SIG-M5 (cell line): ENCODE data around the gene YWHAE.
"Not testable (repeated sequence)": the region's sequence is repeated elsewhere in the genome, so short reads cannot be mapped to it uniquely, and the experiment has no call there.

Source experiments
- DNase-seq: peaks from one replicate; lab custom pipeline; 2025; lab: John Stamatoyannopoulos, UW

Gene YWHAE

DNA sequence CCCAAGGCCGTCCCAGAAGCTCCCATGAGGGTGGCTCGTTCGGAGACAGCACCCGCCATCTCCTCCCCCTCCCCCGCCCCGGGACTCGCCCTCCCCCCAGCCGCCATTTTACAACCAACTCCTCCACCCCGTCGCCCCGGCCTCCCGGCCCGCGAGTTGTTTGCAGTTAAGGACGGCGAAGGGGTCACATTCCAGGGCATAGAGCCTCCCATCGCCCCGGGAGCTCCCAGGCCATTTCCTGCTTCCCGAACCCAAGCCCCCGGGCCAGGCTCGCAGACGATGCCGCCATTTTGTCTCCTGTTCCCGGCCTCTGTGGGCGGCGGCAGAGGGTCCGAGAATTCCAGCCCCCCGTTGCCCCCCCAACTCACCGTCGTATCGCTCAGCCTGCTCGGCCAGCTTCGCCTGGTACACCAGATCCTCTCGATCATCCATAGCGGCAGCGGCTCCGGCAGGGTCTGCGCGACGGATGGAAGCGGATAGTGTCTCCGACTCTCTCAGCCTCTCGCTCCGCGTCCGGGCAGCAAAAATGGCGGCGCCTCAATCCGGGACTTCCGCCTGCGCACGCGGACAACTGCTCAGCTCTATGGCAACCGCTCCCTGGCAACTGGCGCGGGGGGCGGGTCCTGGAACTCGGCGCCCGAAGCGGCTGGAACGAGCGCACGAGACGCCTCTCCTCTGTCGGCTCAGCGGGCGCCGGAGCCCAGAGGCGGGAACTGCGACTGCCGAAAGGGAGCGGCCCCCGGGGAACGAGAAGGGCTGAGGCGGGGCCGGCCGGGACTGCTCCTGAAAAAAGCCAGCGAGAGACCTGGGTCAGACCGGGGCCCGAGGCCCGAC, at the start of gene YWHAE:
TSS of gene YWHAE (minus strand) at position 544 of the 834 bp plus-strand sequence. CDS start at position 432, 112 bp downstream.
- DNase-seq, result peak; percentile 72

DNA sequence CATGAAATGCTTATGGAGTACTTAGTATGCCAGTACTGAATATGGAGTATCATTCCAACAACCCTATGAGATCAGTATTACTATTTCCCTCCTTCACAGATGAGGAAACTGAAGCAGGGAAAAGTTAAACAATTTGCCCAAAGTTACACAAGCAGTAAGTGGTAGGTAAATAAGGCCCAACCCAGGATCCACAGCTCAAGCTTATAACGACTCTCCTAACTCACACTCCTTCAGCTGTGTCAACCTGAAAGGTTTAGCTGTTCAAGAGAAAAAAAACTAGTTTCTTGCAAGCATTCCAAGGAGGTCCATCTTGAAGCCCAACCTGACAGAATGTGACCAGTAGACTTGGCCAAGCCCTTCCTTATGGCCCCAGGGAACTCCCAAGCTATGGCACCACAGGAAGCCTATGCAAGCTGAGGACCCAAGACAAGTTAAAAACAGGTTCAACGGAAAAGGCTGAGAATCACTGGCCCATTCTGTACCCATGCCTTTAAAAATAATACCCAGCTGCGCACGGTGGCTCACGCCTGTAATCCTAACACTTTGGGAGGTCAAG, 49.5 kb upstream of the YWHAE start:
- no peak for DNase-seq

DNA sequence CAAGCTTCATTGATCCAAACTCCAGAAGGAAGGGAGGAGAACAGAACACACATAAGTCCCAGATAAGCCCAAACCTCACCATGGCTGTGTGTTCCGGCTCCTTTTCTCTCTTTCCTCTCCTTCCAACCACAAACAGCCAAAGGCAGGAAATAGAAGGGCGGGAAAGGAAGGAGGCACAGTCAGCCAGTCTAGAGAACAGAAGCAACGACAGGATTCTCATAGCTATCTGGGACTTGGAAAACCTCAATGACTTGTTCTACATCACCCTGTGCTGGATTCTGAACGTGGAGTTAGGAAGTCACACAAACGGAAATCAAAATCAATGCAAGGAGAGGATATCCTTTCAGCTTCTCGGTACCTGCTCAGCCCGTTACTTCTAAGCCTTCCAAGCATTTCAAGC, 47.0 kb upstream of the YWHAE start:
- DNase-seq, result no peak

DNA sequence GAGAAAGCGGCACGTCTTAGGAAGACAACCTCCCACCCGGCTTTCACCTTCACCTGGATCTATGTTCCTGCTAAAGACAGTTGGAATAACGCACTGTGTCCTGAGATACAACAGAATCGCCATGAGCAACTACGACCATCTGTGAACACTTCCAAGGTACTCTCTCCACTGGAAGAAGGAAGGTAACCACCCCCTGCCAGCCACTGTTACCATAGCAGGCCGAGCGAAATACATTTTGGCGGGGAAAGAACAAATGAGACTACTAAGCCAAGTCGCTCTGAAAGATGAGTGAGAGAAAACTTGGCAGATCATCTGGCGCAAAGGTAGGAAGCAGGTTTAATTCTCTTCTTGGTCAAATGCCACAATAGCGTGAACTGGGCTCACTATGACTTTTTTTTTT, 46.2 kb upstream of the YWHAE start:
- DNase-seq, result no peak

DNA sequence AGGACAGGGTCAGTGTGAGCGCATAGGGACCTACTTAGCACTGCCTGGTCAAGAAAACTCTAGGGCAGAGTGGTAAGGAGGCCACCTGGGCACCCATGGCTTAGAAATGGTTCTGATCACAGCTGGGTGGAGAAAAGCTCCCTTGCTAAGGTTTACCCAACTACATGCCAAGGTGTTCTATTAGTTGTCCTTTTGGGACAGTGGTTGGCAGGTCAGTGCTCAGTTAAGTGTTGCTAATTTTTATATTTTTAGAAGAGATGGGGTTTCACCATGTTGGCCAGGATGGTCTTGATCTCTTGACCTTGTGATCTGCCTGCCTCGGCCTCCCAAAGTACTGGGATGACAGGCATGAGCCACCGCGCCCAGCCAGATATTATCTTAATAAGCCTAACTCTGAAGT, 45.7 kb upstream of the YWHAE start:
- DNase-seq, result not testable (repeated sequence)

DNA sequence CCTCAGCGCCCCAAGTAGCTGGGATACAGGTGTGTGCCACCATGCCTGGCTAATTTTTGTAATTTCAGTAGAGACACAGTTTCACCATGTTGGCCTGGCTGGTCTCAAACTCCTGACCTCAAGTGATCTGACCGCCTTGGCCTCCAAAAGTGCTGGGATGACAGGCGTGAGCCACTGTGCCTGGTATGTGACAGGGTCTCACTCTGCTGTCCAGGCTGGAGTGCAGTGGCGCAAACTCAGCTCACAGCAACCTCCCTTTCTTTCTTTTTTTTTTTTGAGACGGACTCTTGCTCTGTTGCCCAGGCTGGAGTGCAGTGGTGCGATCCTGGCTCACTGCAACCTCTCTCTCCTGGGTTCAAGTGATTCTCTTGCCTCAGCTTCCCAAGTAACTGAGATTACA, 42.7 kb upstream of the YWHAE start:
- not testable (repeated sequence) for DNase-seq

DNA sequence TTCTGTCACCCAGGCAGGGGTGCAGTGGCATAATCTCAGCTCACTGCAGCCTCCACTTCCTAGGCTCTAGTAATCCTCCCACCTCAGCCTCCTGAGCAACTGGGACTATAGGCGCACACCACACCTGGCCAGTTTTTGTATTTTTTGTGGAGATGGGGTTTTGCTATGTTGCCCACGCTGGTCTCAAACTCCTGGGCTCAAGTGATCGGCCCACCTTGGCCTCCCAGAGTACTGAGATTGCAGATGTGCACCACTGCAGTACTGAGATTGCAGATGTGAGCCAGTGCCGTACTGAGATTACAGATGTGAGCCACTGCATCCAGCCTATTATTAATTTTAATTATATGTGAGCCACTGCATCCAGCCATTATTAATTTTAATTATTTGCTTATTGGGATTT, 42.2 kb upstream of the YWHAE start:
- no peak for DNase-seq

DNA sequence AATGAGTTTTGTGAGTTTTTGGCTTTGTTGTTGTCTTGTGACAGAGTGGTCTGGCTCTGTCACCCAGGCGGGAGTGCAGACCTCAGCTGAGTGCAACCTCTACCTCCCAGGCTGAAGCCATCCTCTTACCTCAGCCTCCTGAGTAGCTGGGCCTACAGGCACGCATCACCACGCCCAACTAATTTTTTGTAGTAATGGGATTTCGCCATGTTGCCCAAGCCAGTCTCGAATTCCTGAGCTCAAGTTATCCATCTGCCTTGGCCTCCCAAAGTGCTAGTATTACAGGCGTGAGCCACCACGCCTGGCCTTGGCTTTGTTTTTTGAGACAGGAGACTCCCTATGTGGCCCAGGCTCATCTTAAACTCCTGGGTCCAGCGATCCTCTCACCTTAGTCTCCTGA, 40.9 kb upstream of the YWHAE start:
- DNase-seq, result no peak

DNA sequence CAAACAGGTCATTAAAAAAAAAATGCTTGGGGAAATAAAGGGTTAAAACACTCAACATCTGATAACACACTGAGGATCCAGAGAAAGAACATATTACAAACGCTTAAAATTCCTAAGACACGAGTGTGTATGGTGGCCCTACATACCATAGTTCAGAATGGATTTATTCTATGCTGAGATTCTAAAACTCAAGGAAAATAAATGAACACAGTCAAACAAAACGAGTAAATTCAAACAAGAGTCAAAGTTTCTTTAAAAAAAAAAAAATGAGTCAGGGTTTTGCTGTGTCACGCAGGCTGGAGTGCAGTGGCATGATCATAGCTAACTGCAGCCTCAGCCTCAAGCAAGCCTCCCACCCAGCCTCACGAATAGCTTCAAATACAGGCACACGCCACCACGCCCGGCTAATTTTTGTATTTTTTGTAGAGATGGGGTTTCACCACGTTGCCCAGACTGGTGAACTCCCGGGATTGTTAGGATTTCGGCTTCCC, 38.6 kb upstream of the YWHAE start:
- no peak for DNase-seq

DNA sequence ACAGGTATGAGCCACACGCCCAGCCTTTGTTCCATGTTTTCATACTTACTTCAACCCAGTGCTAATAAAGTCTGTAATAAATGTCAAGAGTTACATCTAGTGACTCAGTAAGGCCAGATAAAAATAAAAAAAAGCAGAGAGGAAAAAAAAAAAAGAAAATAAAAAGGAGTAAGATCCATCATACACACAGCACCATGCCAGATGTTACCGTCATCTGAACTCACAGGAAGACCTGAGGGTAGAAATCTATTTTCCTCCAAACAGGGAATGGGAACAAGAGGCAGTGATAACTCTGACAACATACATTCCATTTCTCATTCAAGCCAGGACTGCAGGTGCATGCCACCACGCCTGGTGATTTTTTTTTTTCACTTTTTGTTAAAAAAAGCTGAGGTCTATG, 35.3 kb upstream of the YWHAE start:
- DNase-seq, result no peak

DNA sequence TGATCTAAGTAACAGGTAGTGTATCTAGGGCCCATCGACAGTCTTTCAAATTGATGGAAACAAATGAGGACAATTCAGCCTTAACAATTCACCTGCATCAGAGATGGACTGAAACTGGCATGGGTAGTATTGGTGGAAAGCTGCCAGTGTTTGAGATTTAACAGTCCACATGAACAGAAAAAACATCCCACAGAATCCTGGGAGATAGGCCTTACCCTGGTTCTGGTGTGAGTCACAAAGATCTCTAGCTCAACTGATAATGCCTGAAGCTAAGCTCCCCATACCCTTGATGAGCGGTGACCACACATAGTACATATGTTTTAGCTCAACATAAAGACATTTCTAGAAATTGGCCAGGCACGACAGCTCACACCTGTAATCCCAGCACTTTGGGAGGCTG, 34.1 kb upstream of the YWHAE start:
- DNase-seq, result no peak

DNA sequence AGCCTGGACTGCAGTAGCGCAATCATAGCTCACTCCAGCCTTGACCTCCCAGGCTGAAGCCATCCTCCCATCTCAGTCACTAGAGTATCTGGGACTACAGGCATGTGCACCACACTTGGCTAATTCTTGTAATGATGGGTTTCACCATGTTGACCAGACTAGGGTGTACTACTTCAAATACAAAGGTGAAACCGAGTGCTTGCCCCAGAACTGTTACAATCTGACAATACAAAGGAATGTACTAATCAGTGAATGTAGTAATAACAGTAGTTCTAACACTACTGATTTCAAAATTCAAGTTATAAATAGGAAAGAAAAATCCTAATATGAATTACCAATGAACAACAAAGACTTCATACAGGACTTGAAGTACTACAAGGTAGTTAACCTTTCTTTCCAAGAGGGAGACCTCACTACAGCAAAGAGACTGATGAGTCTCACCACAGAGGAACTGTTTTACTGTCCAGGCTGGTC, 31.6 kb upstream of the YWHAE start:
- no peak for DNase-seq

DNA sequence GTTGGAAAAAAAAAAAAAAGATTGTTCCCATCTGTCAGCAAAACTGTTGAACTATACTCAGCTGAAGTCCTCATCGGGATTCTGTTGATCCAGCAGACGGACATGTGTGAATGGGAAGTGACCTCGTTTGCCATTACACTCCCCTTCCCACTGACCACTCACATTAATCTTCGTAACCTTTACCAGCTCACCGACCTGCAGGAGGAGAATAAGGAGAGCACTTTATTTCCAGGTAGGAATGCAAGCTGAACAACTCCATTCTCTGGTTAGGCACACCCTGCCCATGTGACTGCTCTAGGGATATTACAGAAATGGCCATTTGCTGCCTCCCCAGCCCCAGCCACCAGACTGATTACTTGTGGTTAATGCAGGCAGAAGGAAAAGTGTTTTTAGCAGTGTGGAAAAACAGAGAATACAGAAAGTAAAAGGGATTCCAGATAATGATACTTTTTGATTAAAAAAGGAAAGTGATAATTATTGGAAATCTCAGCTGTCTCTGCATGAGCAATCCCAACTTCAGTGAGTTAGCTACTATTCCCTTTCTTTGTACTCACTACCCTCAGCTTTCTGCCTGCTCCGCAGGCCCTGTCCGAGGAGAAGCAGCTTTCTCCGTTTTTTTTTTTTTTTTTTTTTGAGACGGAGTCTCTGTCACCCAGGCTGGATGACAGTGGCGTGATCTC, 23.6 kb upstream of the YWHAE start:
- DNase-seq, result no peak

DNA sequence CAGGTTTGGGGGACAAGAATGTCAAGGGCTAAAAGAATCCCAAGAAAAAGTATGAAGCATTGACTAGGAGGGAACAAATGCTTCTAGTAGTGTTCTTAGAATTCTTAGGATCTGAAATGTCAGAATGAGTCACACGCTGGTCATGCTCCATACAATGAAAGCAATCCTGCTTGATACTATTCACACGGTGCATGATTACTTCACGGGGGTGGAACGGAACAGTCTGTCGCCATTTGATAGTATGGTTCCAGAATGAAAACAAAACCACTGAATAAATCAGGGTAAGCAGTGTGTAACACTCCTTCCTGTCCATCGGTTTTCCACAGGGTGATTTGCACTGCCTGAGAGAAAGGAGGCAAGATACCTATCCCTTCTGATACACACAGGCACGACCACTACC, 22.9 kb upstream of the YWHAE start:
- DNase-seq, result no peak

DNA sequence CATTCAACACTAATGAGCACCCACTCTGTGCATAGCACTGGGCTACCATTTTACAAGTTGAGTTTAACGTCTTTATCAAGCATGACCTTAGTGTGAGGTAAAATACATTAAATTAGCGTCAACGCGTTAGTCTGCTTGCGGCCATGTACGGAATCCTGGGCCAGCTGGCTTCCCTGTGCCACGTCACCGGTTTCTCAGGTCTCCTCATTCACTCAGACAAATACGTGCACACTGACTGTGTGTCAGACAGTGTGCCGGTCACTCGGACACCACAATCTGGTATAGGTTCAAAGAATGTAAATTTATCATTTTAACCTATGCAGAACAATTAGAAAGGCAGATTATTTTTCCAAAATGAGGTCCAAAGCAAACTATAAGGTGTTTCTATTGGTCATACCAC, 21.4 kb upstream of the YWHAE start:
- no peak for DNase-seq

DNA sequence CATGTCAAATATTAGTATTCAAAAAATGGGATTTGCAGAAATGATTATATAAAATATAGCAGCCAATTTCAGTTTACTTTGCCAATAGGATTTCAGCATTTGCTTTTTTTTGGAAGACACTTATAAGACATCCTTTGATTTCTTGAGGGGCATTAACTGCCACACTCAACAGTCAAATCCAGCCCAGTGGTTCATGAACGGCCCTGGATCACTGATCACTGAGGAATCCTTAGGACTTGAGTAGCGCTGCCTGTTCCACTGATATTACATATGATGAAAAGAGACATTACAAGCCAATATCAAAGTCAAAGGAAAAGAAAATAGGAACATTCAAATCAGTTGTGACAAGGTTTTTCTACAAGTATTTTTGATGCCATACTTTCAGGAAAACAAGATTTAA, 21.0 kb upstream of the YWHAE start:
- no peak for DNase-seq

DNA sequence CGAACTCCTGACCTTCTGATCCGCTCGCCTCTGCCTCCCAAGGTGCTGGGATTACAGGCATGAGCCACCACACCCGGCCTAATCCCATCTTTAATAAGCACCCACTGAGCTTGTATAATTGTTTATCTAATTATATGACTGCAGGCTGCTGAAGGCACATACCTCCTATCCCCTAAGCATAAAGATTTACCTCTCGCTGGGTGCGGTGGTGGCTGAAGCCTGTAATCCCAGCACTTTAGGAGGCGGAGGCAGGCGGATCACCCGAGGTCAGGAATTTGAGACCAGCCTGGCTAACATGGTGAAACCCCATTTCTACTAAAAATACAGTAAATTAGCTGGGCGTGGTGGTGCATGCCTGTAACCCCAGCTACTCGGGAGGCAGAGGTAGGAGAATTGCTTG, 20.1 kb upstream of the YWHAE start:
- no peak for DNase-seq

DNA sequence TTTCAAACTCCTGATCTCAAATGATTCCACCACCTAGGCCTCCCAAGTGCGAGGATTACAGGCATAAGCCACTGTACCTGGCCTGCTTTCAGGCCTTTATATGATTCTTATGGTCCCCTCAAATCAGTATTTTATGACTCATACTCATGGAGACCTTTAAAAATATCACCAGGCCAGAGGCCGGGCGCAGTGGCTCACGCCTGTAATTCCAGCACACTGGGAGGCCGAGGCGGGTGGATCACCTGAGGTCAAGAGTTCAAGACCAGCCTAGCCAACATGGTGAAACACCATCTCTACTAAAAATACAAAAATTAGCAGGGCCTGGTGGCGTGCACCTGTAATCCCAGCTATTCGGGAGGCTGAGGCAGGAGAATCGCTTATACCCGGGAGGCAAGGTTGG, 18.5 kb upstream of the YWHAE start:
- not testable (repeated sequence) for DNase-seq

DNA sequence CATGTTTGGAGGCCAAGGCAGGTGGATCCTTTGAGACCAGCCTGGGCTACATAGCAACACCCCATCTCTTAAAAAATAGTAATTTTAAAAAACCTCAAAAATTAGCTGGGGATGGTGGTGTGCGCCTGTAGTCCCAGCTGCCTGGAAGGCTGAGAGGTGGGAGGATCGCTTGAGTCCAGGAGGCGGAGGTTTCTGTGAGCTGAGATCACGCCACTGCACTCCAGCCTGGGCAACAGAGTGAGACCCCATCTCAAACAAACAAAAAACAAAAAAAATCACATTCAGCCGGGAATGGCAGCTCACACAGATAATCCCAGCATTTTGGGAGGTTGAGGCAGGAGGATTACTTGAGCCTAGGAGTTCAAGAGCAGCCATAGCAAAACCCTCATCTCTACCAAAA, 16.4 kb upstream of the YWHAE start:
- DNase-seq, result no peak

DNA sequence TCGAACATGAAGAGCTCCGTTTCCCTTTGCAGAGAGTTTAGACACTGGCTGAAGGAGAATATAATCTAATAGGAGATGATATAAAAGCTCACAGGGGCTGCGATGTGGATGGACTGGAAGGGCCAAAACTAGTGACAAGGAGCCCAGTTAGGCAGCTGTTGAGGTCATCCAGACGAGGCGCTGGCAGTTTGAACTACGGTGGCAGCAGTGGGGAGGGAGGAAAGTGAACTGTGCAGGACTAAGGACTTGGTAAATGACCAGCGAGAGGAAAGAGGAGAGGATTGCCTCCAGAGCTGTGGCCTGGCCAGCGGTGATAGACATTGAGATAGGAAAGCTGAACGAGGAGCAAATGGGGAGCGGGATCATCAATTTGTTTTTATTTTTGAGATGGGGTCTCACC, 14.6 kb upstream of the YWHAE start:
- no peak for DNase-seq

DNA sequence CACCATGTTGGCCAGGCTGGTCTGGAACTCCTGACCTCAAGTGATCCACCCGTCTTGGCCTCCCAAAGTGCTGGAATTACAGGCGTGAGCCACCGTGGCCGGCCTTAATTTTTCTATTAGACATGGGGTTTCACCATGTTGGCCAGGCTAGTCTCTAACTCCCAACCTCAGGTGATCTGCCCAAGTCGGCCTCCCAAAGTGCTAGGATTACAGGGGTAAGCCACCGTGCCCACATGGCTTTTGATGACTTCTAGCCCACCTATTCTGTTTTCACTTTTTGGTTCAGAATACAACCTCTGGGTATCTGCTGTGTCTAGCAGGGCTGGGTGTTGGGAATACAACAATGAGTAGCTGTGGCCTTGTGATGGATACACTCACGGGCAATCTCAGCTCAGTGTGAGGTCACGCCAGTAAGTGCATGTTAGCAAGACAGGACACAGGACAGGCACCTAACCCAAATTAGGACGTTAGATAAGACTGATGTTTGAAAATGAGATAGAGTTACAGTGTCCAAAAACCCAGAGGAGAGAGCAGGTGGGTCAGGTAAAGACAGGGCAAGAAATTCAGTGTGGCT, 14.1 kb upstream of the YWHAE start:
- no peak for DNase-seq

DNA sequence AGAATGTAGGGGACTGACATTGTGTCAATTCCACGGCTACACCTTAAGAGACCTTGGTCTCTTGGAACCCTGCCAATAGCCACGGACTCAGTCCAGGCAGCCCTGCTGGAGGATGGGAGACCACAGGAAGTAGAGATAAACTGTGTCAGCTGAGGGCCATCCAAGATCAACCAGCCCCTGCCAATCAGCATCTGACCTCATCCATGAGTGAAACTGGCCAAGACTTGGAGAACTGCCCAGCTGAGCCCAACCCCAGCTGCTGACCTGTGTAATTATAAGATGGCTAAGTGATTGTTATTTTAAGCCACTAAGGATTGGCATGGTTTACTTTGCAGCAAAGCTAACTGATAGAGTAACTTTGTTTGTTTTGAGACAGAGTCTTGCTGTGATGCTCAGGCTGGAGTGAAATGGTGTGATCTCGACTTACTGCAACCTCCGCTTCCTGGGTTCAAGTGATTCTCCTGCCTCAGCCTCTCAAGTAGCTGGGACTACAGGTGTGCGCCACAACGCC, 13.3 kb upstream of the YWHAE start:
- no peak for DNase-seq
